H1 (cell line): ENCODE results near the gene MAN1A2. TPM values are rescaled to one million over a fixed set of nuclear protein-coding genes. Genes with fewer than 3 reads are reported as not detected.

Experiments
- CTCF ChIA-PET: fragments of 300-600 bp; sonication (Branson Sonifier 250); formaldehyde crosslinking; loops from one replicate; lab custom pipeline; 2021; ENCODE audit not compliant: partially characterized antibody; lab: Charles Lee
- POLR2A ChIA-PET: fragments of 300-600 bp; sonication (Branson Sonifier 250); formaldehyde crosslinking; loops from one replicate; lab custom pipeline; 2021; ENCODE audit warnings: inconsistent platforms; ENCODE audit not compliant: partially characterized antibody; lab: Charles Lee
- DNase-seq, 2 experiments: peaks; one replicate each; pipeline versions ENCODE4 v3.0.0 to v3.0.0-alpha.2; 2010 to 2022; ENCODE audit warnings: low spot score in 2 of 2, low read depth in 1 of 2, mixed read lengths in 1 of 2
- FAIRE-seq: peaks from 2 replicates; lab custom pipeline; 2011; peaks lifted over from hg19 to GRCh38; lab: Jason Lieb, UNC
- H2AFZ ChIP-seq: 2 replicates; pipeline ENCODE4 v1.8.1; 2012; ENCODE audit warnings: low read length, inconsistent platforms
- H2AK5ac ChIP-seq: 2 replicates; pipeline ENCODE4 v1.6.1; 2013; ENCODE audit warnings: low read depth, low read length
- H2BK120ac ChIP-seq: replicated peaks from 2 replicates; pipeline ENCODE3; 2013; ENCODE audit warnings: low read depth, low read length, inconsistent platforms
- H2BK12ac ChIP-seq: 2 replicates; pipeline ENCODE4 v1.6.1; 2013; ENCODE audit warnings: low read depth, low read length
- H2BK15ac ChIP-seq: 2 replicates; pipeline ENCODE4 v1.6.1; 2013; ENCODE audit warnings: low read length
- H2BK20ac ChIP-seq: 2 replicates; pipeline ENCODE4 v1.6.1; 2013; ENCODE audit warnings: low read length
- H2BK5ac ChIP-seq: 2 replicates; pipeline ENCODE4 v1.6.1; 2013; ENCODE audit warnings: low read depth, low read length
- H3K14ac ChIP-seq: 2 replicates; pipeline ENCODE4 v1.6.1; 2013; ENCODE audit warnings: inconsistent platforms; ENCODE audit not compliant: insufficient read length
- H3K18ac ChIP-seq: 2 replicates; pipeline ENCODE4 v1.6.1; 2013; ENCODE audit warnings: low read length; ENCODE audit errors: extremely low read depth
- H3K23ac ChIP-seq: 2 replicates; pipeline ENCODE4 v1.6.1; 2013; ENCODE audit warnings: inconsistent platforms; ENCODE audit not compliant: insufficient read length
- H3K23me2 ChIP-seq: 2 replicates; pipeline ENCODE4 v1.6.1; 2013; ENCODE audit warnings: low read depth, low read length
- H3K27ac ChIP-seq: 2 replicates; pipeline ENCODE4 v1.6.1; 2011; ENCODE audit warnings: low read depth, low read length, inconsistent platforms
- H3K27me3 ChIP-seq, 4 experiments: replicated peaks in 1 of 4; 1 replicate in 1 of 4; 2 replicates in 3 of 4; pipeline versions ENCODE4 v1.6.1 to v1.8.1; 2011 to 2013; ENCODE audit warnings: low read length in 3 of 4, mild to moderate bottlenecking in 3 of 4, inconsistent platforms in 2 of 4, mixed read lengths in 2 of 4, moderate library complexity in 1 of 4; ENCODE audit not compliant: control insufficient read depth in 3 of 4, insufficient read depth in 3 of 4; ENCODE audit errors: extremely low read depth in 1 of 4
- H3K36me3 ChIP-seq, 4 experiments: 2 replicates each; pipeline versions ENCODE4 v1.6.1 to v1.8.1; 2011 to 2013; ENCODE audit warnings: mild to moderate bottlenecking in 4 of 4, low read length in 3 of 4, moderate library complexity in 2 of 4, control low read depth in 1 of 4, inconsistent platforms in 1 of 4; ENCODE audit not compliant: insufficient read depth in 4 of 4, control insufficient read depth in 2 of 4
- H3K4ac ChIP-seq: replicated peaks from 2 replicates; pipeline ENCODE3; 2013; ENCODE audit warnings: low read length, low read depth, mixed read lengths, inconsistent platforms; ENCODE audit not compliant: insufficient read length
- H3K4me1 ChIP-seq, 4 experiments: replicated peaks in 1 of 4; 1 replicate in 1 of 4; 2 replicates in 3 of 4; pipeline versions ENCODE4 v1.6.1 to v1.8.1; 2011 to 2013; ENCODE audit warnings: low read length in 3 of 4, inconsistent platforms in 2 of 4, mixed read lengths in 1 of 4; ENCODE audit not compliant: insufficient read depth in 4 of 4, control insufficient read depth in 3 of 4
- H3K4me2 ChIP-seq, 2 experiments: 2 replicates each; pipeline versions ENCODE4 v1.6.1 to v1.8.1; 2011 to 2013; ENCODE audit warnings: low read depth in 2 of 2, low read length in 2 of 2, control low read depth in 1 of 2, inconsistent platforms in 1 of 2, mild to moderate bottlenecking in 1 of 2; ENCODE audit not compliant: insufficient read depth in 1 of 2
- H3K4me3 ChIP-seq, 4 experiments: fragments of 200-600, 300-600 bp in 1 of 4; sonication (generic), shearing (Covaris generic), sonication (Bioruptor Twin) in 1 of 4; 2 replicates each; pipeline versions ENCODE4 v1.5.1 to v1.8.1; 2011 to 2016; ENCODE audit warnings: low read length in 4 of 4, low read depth in 3 of 4, control low read depth in 2 of 4, inconsistent platforms in 2 of 4, mild to moderate bottlenecking in 2 of 4, mixed read lengths in 1 of 4, moderate library complexity in 1 of 4; ENCODE audit not compliant: insufficient read depth in 2 of 4; ENCODE audit errors: extremely low read depth in 1 of 4
- H3K56ac ChIP-seq: replicated peaks from 2 replicates; pipeline ENCODE3; 2013; ENCODE audit warnings: low read depth, mild to moderate bottlenecking, mixed read lengths, low read length, inconsistent platforms; ENCODE audit not compliant: insufficient read length
- H3K79me1 ChIP-seq: 2 replicates; pipeline ENCODE4 v1.6.1; 2013; ENCODE audit warnings: low read depth, low read length, control low read depth
- H3K79me2 ChIP-seq, 2 experiments: 2 replicates each; pipeline versions ENCODE4 v1.6.1 to v1.8.1; 2012 to 2013; ENCODE audit warnings: low read length in 2 of 2, mild to moderate bottlenecking in 2 of 2, inconsistent platforms in 1 of 2; ENCODE audit not compliant: insufficient read depth in 2 of 2, control insufficient read depth in 1 of 2
- H3K9ac ChIP-seq, 4 experiments: replicated peaks in 1 of 4; 1 replicate in 1 of 4; 2 replicates in 3 of 4; pipeline versions ENCODE4 v1.6.1 to v1.8.1; 2011 to 2013; ENCODE audit warnings: low read depth in 3 of 4, low read length in 3 of 4, control low read depth in 2 of 4, mild to moderate bottlenecking in 2 of 4, moderate library complexity in 2 of 4, inconsistent platforms in 1 of 4; ENCODE audit errors: extremely low read depth in 1 of 4
- H3K9me3 ChIP-seq, 2 experiments: 2 replicates each; pipeline versions ENCODE4 v1.6.1 to v1.8.1; 2012 to 2013; ENCODE audit warnings: mild to moderate bottlenecking in 2 of 2, moderate library complexity in 2 of 2, control low read depth in 1 of 2, inconsistent platforms in 1 of 2, low read depth in 1 of 2, low read length in 1 of 2, mixed read lengths in 1 of 2; ENCODE audit not compliant: insufficient read depth in 2 of 2
- H4K20me1 ChIP-seq, 2 experiments: replicated peaks in 1 of 2; 2 replicates each; pipeline versions ENCODE3 to v1.8.1; 2011 to 2013; ENCODE audit warnings: inconsistent platforms in 2 of 2, low read length in 2 of 2, mild to moderate bottlenecking in 1 of 2; ENCODE audit not compliant: insufficient read depth in 2 of 2, control insufficient read depth in 1 of 2
- H4K5ac ChIP-seq: 2 replicates; pipeline ENCODE4 v1.6.1; 2013; ENCODE audit warnings: low read length, low read depth, mixed read lengths, inconsistent platforms; ENCODE audit not compliant: insufficient read length
- H4K8ac ChIP-seq: 2 replicates; pipeline ENCODE4 v1.8.0; 2013; ENCODE audit warnings: mild to moderate bottlenecking, moderate library complexity, low read length, inconsistent platforms; ENCODE audit not compliant: insufficient read depth; ENCODE audit errors: extremely low read depth
- H4K91ac ChIP-seq: replicated peaks from 2 replicates; pipeline ENCODE3; 2013; ENCODE audit warnings: low read length, mixed read lengths, inconsistent platforms; ENCODE audit not compliant: insufficient read length
- EGR1 ChIP-seq: IDR thresholded peaks from 2 replicates; pipeline ENCODE4 v1.6.1; 2011; ENCODE audit warnings: low read depth, low read length, borderline replicate concordance
- GABPA ChIP-seq: IDR thresholded peaks from 2 replicates; pipeline ENCODE4 v1.6.1; 2011; ENCODE audit warnings: mild to moderate bottlenecking, low read length, moderate library complexity, borderline replicate concordance; ENCODE audit not compliant: insufficient read depth
- SAP30 ChIP-seq: fragments of 300-600 bp; sonication (generic); IDR thresholded peaks from 2 replicates; pipeline ENCODE4 v1.7.1; 2012; ENCODE audit warnings: low read length, moderate library complexity, mild to moderate bottlenecking, inconsistent platforms; ENCODE audit not compliant: insufficient read depth, insufficient replicate concordance
- TAF7 ChIP-seq: optimal IDR thresholded peaks from 2 replicates; pipeline ENCODE3; 2011; ENCODE audit warnings: low read depth, mild to moderate bottlenecking, inconsistent platforms, low read length, moderate library complexity, borderline replicate concordance
- polyA plus RNA-seq, 7 experiments: library from polyadenylated mRNA; depleted of rRNA in 3 of 7; stranded (reverse) in 5 of 7; unstranded in 2 of 7; fragments of >200 nt in 5 of 7; fragments of 200-250 nt in 2 of 7; gene quantifications; 1 replicate in 5 of 7; 2 replicates in 1 of 7; 4 replicates in 1 of 7; pipeline versions ENCODE4 v1.2.1 to v1.2.3, GENCODE V29; 2011 to 2013; ENCODE audit warnings: missing spikeins in 2 of 7, mixed read lengths in 2 of 7
- total RNA-seq: library from RNA; stranded (reverse); fragmentation: NEBNext Ultra II Directional; extraction: Animal tissue kit (Norgen Biotek cat#: 25700); gene quantifications from 2 replicates; pipeline ENCODE4 v1.2.1, GENCODE V29; 2021

MAN1A2 gene
- total and polyA plus RNA-seq, 2 of the 8 experiments (the other 6 are each of a cell fraction or from before 2014, with no cell fraction given): 5.5 to 18.8 TPM

GRCh38 chr1:117531222-117531621, 164.0 kb downstream of the MAN1A2 start:
- Histone ChIP-seq H4K8ac (no peak overlapping the region), H3K23me2 (no peaks in the 10 kb centered on the region), H3K9ac (no peak overlapping the region), H3K4me1 (no peaks in the 10 kb centered on the region), H3K9me3 (no peaks in the 10 kb centered on the region), H4K5ac (no peak overlapping the region), H3K23ac (no peak overlapping the region), H2AFZ (no peak overlapping the region), H2AK5ac (no peak overlapping the region), H2BK12ac (no peak overlapping the region), H2BK120ac (no peak overlapping the region), H3K14ac (no peak overlapping the region), H3K27ac (no peak overlapping the region), H3K4me2 (no peak overlapping the region), H3K79me2 (no peaks in the 10 kb centered on the region), H3K56ac (no peak overlapping the region), H2BK5ac (no peak overlapping the region), H3K79me1 (no peaks in the 10 kb centered on the region), H2BK15ac (no peak overlapping the region), H3K4ac (no peak overlapping the region), H3K27me3 (no peaks in the 10 kb centered on the region), H3K4me3 (no peak overlapping the region), H4K91ac (no peak overlapping the region), H4K20me1 (no peaks in the 10 kb centered on the region), H3K18ac (no peak overlapping the region), H2BK20ac (no peak overlapping the region), H3K36me3 (no peaks in the 10 kb centered on the region; a peak in 1 of 8 replicates)
- no peak for DNase-seq
- ChIA-PET CTCF (no interaction called here), POLR2A (no interaction called here)
- FAIRE-seq: no peak
- TF ChIP-seq EGR1 (no peak), TAF7 (no peak), GABPA (no peak), SAP30 (no peak)
